ENCODE data around the gene PPP1R36. TPM values are rescaled to one million over a fixed set of nuclear protein-coding genes. Genes with fewer than 3 reads are reported as not detected.

PPP1R36 gene
- total and polyA plus RNA-seq, 2 of the 13 experiments (the other 11 are each of a cell fraction or from before 2014, with no cell fraction given), result 0.11 to 0.17 TPM

DNA sequence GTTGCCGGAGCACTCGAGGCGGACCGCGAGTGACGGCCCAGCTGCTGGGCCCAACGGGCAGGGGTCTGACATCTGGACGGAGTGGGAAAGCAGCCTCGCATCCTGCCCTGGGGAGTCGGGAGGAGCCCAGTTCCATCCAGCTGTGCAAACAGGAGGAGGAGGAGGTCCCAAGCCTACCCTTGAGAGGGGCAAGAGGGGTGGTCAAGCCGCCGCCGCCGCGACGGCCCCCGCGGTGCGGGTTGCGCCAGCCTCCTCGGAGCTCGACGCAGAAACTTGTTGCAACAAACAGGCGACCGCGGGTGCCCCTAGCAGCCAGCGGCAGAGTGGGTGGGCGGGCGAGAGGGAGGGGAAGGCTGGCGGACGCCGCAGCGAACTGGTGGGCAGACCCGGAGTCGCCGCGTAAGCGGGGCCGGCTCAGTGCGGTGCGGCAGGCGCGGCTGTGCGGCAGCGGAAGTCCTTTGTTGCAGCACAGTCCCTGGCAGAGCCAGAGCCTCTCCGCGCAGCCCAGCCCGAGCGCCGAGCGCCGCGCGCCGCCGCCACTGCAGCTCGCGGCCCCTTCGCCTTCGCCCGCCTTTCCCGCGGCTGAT, 45.4 kb upstream of the PPP1R36 start, which contains the start of gene ZBTB1 (continued):
- no peak for TF ChIP-seq SMARCE1 (IDR thresholded peaks at IDR 0.05; ENCODE audit: borderline replicate concordance)
- TF ChIP-seq ZNF350 (CRISPR knock-in tag; IDR thresholded peaks at IDR 0.05; ENCODE audit: borderline replicate concordance, low read depth), result 0 out of 2 replicates have a peak, but pooled peaks have one; percentile 52
- no peak for TF ChIP-seq NR2C2 (CRISPR knock-in tag; IDR thresholded peaks at IDR 0.05; ENCODE audit: borderline replicate concordance)
- TF ChIP-seq KDM3A (CRISPR knock-in tag; IDR thresholded peaks at IDR 0.05; ENCODE audit: low read depth), result peak; percentile 48; the same call in 1 of the 2 replicates
- TF ChIP-seq ZNF143 (CRISPR knock-in tag; IDR thresholded peaks at IDR 0.05), result no peak
- TF ChIP-seq, protein P1, sequence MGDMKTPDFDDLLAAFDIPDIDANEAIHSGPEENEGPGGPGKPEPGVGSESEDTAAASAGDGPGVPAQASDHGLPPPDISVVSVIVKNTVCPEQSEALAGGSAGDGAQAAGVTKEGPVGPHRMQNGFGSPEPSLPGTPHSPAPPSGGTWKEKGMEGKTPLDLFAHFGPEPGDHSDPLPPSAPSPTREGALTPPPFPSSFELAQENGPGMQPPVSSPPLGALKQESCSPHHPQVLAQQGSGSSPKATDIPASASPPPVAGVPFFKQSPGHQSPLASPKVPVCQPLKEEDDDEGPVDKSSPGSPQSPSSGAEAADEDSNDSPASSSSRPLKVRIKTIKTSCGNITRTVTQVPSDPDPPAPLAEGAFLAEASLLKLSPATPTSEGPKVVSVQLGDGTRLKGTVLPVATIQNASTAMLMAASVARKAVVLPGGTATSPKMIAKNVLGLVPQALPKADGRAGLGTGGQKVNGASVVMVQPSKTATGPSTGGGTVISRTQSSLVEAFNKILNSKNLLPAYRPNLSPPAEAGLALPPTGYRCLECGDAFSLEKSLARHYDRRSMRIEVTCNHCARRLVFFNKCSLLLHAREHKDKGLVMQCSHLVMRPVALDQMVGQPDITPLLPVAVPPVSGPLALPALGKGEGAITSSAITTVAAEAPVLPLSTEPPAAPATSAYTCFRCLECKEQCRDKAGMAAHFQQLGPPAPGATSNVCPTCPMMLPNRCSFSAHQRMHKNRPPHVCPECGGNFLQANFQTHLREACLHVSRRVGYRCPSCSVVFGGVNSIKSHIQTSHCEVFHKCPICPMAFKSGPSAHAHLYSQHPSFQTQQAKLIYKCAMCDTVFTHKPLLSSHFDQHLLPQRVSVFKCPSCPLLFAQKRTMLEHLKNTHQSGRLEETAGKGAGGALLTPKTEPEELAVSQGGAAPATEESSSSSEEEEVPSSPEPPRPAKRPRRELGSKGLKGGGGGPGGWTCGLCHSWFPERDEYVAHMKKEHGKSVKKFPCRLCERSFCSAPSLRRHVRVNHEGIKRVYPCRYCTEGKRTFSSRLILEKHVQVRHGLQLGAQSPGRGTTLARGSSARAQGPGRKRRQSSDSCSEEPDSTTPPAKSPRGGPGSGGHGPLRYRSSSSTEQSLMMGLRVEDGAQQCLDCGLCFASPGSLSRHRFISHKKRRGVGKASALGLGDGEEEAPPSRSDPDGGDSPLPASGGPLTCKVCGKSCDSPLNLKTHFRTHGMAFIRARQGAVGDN (CRISPR knock-in tag; IDR thresholded peaks at IDR 0.05), result 0 out of 2 replicates have a peak, but pooled peaks have one; percentile 7
- TF ChIP-seq, protein P2, sequence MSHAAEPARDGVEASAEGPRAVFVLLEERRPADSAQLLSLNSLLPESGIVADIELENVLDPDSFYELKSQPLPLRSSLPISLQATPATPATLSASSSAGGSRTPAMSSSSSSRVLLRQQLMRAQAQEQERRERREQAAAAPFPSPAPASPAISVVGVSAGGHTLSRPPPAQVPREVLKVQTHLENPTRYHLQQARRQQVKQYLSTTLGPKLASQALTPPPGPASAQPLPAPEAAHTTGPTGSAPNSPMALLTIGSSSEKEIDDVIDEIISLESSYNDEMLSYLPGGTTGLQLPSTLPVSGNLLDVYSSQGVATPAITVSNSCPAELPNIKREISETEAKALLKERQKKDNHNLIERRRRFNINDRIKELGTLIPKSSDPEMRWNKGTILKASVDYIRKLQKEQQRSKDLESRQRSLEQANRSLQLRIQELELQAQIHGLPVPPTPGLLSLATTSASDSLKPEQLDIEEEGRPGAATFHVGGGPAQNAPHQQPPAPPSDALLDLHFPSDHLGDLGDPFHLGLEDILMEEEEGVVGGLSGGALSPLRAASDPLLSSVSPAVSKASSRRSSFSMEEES (CRISPR knock-in tag; IDR thresholded peaks at IDR 0.05), result no peak
- TF ChIP-seq RAD21 (CRISPR knock-in tag; IDR thresholded peaks at IDR 0.05), result peak; percentile 24; the same call in 1 of the 2 replicates
- TF ChIP-seq MTF2 (CRISPR knock-in tag; IDR thresholded peaks at IDR 0.05; ENCODE audit: borderline replicate concordance), result no peak
- TF ChIP-seq TAF1 (CRISPR knock-in tag; IDR thresholded peaks at IDR 0.05), result peak; percentile 84
- TF ChIP-seq, protein P3, sequence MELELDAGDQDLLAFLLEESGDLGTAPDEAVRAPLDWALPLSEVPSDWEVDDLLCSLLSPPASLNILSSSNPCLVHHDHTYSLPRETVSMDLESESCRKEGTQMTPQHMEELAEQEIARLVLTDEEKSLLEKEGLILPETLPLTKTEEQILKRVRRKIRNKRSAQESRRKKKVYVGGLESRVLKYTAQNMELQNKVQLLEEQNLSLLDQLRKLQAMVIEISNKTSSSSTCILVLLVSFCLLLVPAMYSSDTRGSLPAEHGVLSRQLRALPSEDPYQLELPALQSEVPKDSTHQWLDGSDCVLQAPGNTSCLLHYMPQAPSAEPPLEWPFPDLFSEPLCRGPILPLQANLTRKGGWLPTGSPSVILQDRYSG (CRISPR knock-in tag; IDR thresholded peaks at IDR 0.05), result no peak
- peak; percentile 19 for TF ChIP-seq MED8 (CRISPR knock-in tag; IDR thresholded peaks at IDR 0.05; ENCODE audit: insufficient replicate concordance)
- TF ChIP-seq ZNF781 (CRISPR knock-in tag; IDR thresholded peaks at IDR 0.05; ENCODE audit: borderline replicate concordance, not compliant biosample characterization), result no peak
- TF ChIP-seq PAF1 (CRISPR knock-in tag; IDR thresholded peaks at IDR 0.05), result no peak
- no peak for TF ChIP-seq ZNF563 (CRISPR knock-in tag; IDR thresholded peaks at IDR 0.05)
- TF ChIP-seq ZNF496 (CRISPR knock-in tag; IDR thresholded peaks at IDR 0.05; ENCODE audit: insufficient replicate concordance), result no peak
- TF ChIP-seq, protein P4, sequence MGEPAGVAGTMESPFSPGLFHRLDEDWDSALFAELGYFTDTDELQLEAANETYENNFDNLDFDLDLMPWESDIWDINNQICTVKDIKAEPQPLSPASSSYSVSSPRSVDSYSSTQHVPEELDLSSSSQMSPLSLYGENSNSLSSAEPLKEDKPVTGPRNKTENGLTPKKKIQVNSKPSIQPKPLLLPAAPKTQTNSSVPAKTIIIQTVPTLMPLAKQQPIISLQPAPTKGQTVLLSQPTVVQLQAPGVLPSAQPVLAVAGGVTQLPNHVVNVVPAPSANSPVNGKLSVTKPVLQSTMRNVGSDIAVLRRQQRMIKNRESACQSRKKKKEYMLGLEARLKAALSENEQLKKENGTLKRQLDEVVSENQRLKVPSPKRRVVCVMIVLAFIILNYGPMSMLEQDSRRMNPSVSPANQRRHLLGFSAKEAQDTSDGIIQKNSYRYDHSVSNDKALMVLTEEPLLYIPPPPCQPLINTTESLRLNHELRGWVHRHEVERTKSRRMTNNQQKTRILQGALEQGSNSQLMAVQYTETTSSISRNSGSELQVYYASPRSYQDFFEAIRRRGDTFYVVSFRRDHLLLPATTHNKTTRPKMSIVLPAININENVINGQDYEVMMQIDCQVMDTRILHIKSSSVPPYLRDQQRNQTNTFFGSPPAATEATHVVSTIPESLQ (CRISPR knock-in tag; conservative IDR thresholded peaks at IDR 0.05), result no peak
- TF ChIP-seq, protein P5, sequence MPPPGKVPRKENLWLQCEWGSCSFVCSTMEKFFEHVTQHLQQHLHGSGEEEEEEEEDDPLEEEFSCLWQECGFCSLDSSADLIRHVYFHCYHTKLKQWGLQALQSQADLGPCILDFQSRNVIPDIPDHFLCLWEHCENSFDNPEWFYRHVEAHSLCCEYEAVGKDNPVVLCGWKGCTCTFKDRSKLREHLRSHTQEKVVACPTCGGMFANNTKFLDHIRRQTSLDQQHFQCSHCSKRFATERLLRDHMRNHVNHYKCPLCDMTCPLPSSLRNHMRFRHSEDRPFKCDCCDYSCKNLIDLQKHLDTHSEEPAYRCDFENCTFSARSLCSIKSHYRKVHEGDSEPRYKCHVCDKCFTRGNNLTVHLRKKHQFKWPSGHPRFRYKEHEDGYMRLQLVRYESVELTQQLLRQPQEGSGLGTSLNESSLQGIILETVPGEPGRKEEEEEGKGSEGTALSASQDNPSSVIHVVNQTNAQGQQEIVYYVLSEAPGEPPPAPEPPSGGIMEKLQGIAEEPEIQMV (CRISPR knock-in tag; IDR thresholded peaks at IDR 0.05; ENCODE audit: low read depth), result peak; percentile 86
- peak; percentile 92 for TF ChIP-seq RBFOX2 (IDR thresholded peaks at IDR 0.05; ENCODE audit: low read depth, low read length)
- no peak for TF ChIP-seq ZNF674 (CRISPR knock-in tag; IDR thresholded peaks at IDR 0.05; ENCODE audit: low read depth)

Data from HepG2 (cell line).